ENCODE data around the gene AUP1. TPM values are rescaled to one million over a fixed set of nuclear protein-coding genes. Genes with fewer than 3 reads are reported as not detected.

The AUP1 gene
- total RNA-seq, 4 donors from 2014 or later: 93.7 to 168 (median 112) TPM

- H3K4me1 ChIP-seq: peaks cover 29 to 36% of the 10 kb centered on the region in 2 donors
- intact Hi-C loops (cut with DNase I): no loop called here
- no peak overlapping the region for H3K4me3 ChIP-seq (replicated peaks in 1 of 3)
- peaks cover 7% of the 10 kb centered on the region for H3K27me3 ChIP-seq
- 70 to 77% methylated on average over 15 of the region's 15 CpGs for WGBS, 2 donors
- TF ChIP-seq CTCF (IDR thresholded peaks at IDR 0.05) (no peak), POLR2A (IDR thresholded peaks at IDR 0.05) (no peak)
- DNase-seq: no peak
- no peak overlapping the region for H3K27ac ChIP-seq
- no peaks in the 10 kb centered on the region for H3K9me3 ChIP-seq
- H3K36me3 ChIP-seq: peaks cover 2% of the 10 kb centered on the region in 2 donors
Observed at GRCh38 chr2:74499940-74500577, 29.4 kb downstream of the AUP1 start.

- TF ChIP-seq CTCF (IDR thresholded peaks at IDR 0.05) (no peak), POLR2A (IDR thresholded peaks at IDR 0.05) (no peak)
Observed at GRCh38 chr2:74499267-74499939, 30.1 kb downstream of the AUP1 start, which contains the start of gene LBX2. Gene LBX2 (minus strand): TSS chr2:74499603. CDS start chr2:74499537, 66 bp downstream.

DNA sequence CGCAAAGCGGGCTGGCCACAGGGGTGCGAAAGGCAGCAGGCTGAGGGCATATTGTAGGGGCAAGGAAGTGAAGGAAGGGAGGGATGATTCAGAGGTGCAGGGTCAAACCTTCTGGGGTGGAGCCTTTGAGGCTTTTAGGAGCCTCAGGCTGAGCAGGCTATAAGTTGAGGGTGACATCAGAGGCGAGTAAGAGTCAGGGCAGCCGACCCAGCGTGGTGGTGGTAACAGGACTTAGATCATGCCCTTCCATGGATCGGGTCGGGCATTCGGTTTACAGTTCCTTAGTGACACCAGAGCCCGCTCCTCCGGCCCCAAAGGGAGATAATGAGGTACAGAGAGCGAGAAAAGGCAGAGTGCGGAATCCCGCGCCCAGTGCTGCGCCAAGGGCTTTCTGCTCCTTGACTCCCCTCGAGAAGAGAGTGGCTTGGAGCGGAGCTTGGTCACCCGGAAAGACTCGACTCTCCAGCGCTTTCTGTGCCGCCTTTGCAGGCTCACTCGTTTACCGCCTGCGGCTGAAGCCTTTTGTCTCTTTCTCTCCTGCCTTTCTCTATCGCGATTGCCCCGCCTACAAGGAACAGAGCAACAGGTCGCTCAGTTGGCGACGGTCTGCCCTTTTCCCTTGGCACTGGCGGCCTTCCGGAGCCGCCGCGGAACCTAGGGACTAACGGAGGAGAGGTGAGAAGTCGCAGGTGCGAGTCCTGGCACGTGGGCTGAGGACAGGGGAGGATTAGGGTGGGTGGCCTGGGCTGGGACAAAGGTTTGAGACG is 30.8 kb downstream of the AUP1 start:
- no peak for TF ChIP-seq POLR2A (IDR thresholded peaks at IDR 0.05)
- no peak for TF ChIP-seq CTCF (IDR thresholded peaks at IDR 0.05)
- no peak overlapping the region for H3K27ac ChIP-seq
- no peaks in the 10 kb centered on the region for H3K9me3 ChIP-seq
- WGBS, 2 donors: 4% methylated on average over 36 of the region's 41 CpGs
- peaks cover 7% of the 10 kb centered on the region for H3K27me3 ChIP-seq
- intact Hi-C loops (cut with DNase I): no loop called here
- H3K36me3 ChIP-seq: peaks cover 0 to under 1% of the 10 kb centered on the region in 2 donors
- peak overlapping the region in 1 of 3 donors; percentile 19 for H3K4me3 ChIP-seq (replicated peaks in 1 of 3)
- peaks cover 29 to 33% of the 10 kb centered on the region in 2 donors for H3K4me1 ChIP-seq
- peak; percentile 66 to 67 for DNase-seq

More at GRCh38 chr2:74499267-74499939, 30.1 kb downstream of the AUP1 start, which contains the start of gene LBX2:
- H3K36me3 ChIP-seq: no peaks in the 10 kb centered on the region
- WGBS, 2 donors: 9 to 13% methylated on average over 25 to 35 of the region's 65 CpGs
- H3K4me3 ChIP-seq (replicated peaks in 1 of 3): peak within 1 kb of the TSS in 1 of 3 donors; percentile 19
- intact Hi-C loops (cut with DNase I): no loop called here
- DNase-seq: no peak
- no peaks in the 10 kb centered on the region for H3K9me3 ChIP-seq
- H3K27me3 ChIP-seq: peaks cover 7% of the 10 kb centered on the region
- H3K27ac ChIP-seq: no peak within 1 kb of the TSS
- peaks cover 29 to 36% of the 10 kb centered on the region in 2 donors for H3K4me1 ChIP-seq

- Histone ChIP-seq H3K27ac (no peak overlapping the region), H3K9me3 (no peaks in the 10 kb centered on the region), H3K4me3 (replicated peaks in 1 of 3) (peak overlapping the region in 1 of 3 donors; percentile 19), H3K27me3 (peaks cover 7% of the 10 kb centered on the region), H3K4me1 (peaks cover 26 to 29% of the 10 kb centered on the region in 2 donors), H3K36me3 (peaks cover 0 to 8% of the 10 kb centered on the region in 2 donors)
- DNase-seq: peak; percentile 35 to 46
- WGBS, 2 donors: 2 to 5% methylated on average over 19 to 59 of the region's 61 CpGs
- TF ChIP-seq POLR2A (IDR thresholded peaks at IDR 0.05) (no peak), CTCF (IDR thresholded peaks at IDR 0.05) (no peak)
- intact Hi-C loops (cut with DNase I): no loop called here
Observed at GRCh38 chr2:74497777-74498499, 31.6 kb downstream of the AUP1 start.

Measured in thyroid gland (tissue), 4 donors.